Endothelial cell of umbilical vein (primary cell): ENCODE measurements around the gene RNGTT. TPM values are rescaled to one million over a fixed set of nuclear protein-coding genes. Genes with fewer than 3 reads are reported as not detected.

Source experiments
- BruUV-seq: library from RNA; stranded (reverse); fragments of 400-500 nt; replicated peaks from 2 replicates; lab custom pipeline; 2021; lab: Mats Ljungman, UMichigan
- CTCF ChIA-PET: fragments of 300-600, 350-600 bp; sonication (Branson Sonifier 250); formaldehyde crosslinking; loops from one replicate; lab custom pipeline; 2021; ENCODE audit warnings: antibody characterized with exemption, inconsistent platforms; lab: Charles Lee
- POLR2A ChIA-PET: fragments of 300-600, 350-600 bp; sonication (Branson Sonifier 250); formaldehyde crosslinking; loops from one replicate; lab custom pipeline; 2021; ENCODE audit warnings: antibody characterized with exemption, inconsistent platforms; lab: Charles Lee
- DNase-seq: peaks from one replicate; pipeline ENCODE4 v3.0.0-alpha.2; 2011; ENCODE audit warnings: low read depth, low spot score
- FAIRE-seq: peaks from 2 replicates; lab custom pipeline; 2011; peaks lifted over from hg19 to GRCh38; lab: Jason Lieb, UNC
- H2AFZ ChIP-seq: 2 replicates; pipeline ENCODE4 v1.6.0; 2012; ENCODE audit warnings: low read depth, low read length, control low read depth, inconsistent platforms
- H3K27ac ChIP-seq: 2 replicates; pipeline ENCODE4 v1.5.1; 2011; ENCODE audit warnings: low read depth, mild to moderate bottlenecking, control low read depth, low read length, moderate library complexity; ENCODE audit not compliant: insufficient read depth
- H3K27me3 ChIP-seq, 2 experiments: 2 replicates each; pipeline versions ENCODE4 v1.6.0 to v1.6.1; 2011; ENCODE audit warnings: low read length in 2 of 2, mixed read lengths in 1 of 2; ENCODE audit not compliant: control insufficient read depth in 2 of 2, insufficient read depth in 2 of 2
- H3K36me3 ChIP-seq, 2 experiments: 2 replicates in 1 of 2; 3 replicates in 1 of 2; pipeline ENCODE4 v1.5.1; 2011; ENCODE audit warnings: low read length in 2 of 2, mild to moderate bottlenecking in 1 of 2, moderate library complexity in 1 of 2; ENCODE audit not compliant: control insufficient read depth in 2 of 2, insufficient read depth in 2 of 2; ENCODE audit errors: extremely low read depth in 1 of 2
- H3K4me1 ChIP-seq: 3 replicates; pipeline ENCODE4 v1.5.1; 2011; ENCODE audit warnings: mild to moderate bottlenecking, low read length; ENCODE audit not compliant: control insufficient read depth, insufficient read depth; ENCODE audit errors: extremely low read depth
- H3K4me2 ChIP-seq: 2 replicates; pipeline ENCODE4 v1.6.1; 2011; ENCODE audit warnings: low read length, control low read depth, mixed read lengths; ENCODE audit not compliant: insufficient read depth
- H3K4me3 ChIP-seq, 3 experiments: fragments of 200-600 bp in 1 of 3; sonication (generic), shearing (Covaris generic) in 1 of 3; replicated peaks in 1 of 3; 2 replicates each; pipeline ENCODE4 v1.5.1; 2011 to 2016; ENCODE audit warnings: control low read depth in 3 of 3, low read length in 3 of 3, mild to moderate bottlenecking in 2 of 3, inconsistent platforms in 1 of 3, low read depth in 1 of 3, moderate library complexity in 1 of 3; ENCODE audit not compliant: insufficient read depth in 1 of 3
- H3K79me2 ChIP-seq: 2 replicates; pipeline ENCODE4 v1.6.0; 2012; ENCODE audit warnings: low read length, inconsistent platforms; ENCODE audit not compliant: control insufficient read depth, insufficient read depth
- H3K9ac ChIP-seq: replicated peaks from 2 replicates; pipeline ENCODE3; 2011; ENCODE audit warnings: low read length, control low read depth; ENCODE audit not compliant: insufficient read depth; ENCODE audit errors: extremely low read depth
- H3K9me1 ChIP-seq: replicated peaks from 3 replicates; pipeline ENCODE4 v1.6.0; 2011; ENCODE audit warnings: mild to moderate bottlenecking, low read length; ENCODE audit not compliant: control insufficient read depth, insufficient read depth; ENCODE audit errors: extremely low read depth
- H3K9me3 ChIP-seq: replicated peaks from 2 replicates; pipeline ENCODE4 v1.5.1; 2012; ENCODE audit warnings: low read length, inconsistent platforms; ENCODE audit not compliant: control insufficient read depth, insufficient read depth
- H4K20me1 ChIP-seq: replicated peaks from 2 replicates; pipeline ENCODE3; 2011; ENCODE audit warnings: mild to moderate bottlenecking, low read length; ENCODE audit not compliant: control insufficient read depth, insufficient read depth; ENCODE audit errors: extremely low read depth
- EZH2 ChIP-seq: IDR thresholded peaks from 2 replicates; pipeline ENCODE4 v1.6.1; 2012; ENCODE audit warnings: borderline replicate concordance, low read depth, mild to moderate bottlenecking, moderate library complexity, low read length, inconsistent platforms; ENCODE audit not compliant: severe bottlenecking
- FOS ChIP-seq: IDR thresholded peaks from 2 replicates; pipeline ENCODE4 v1.6.1; 2011; ENCODE audit warnings: mild to moderate bottlenecking, low read length, moderate library complexity, borderline replicate concordance; ENCODE audit not compliant: insufficient read depth
- GATA2 ChIP-seq: IDR thresholded peaks from 2 replicates; pipeline ENCODE4 v1.7.0; 2011; ENCODE audit warnings: low read depth, mild to moderate bottlenecking, moderate library complexity, mixed read lengths, low read length; ENCODE audit not compliant: insufficient read length, insufficient read depth
- JUN ChIP-seq: IDR thresholded peaks from 2 replicates; pipeline ENCODE4 v1.6.1; 2011; ENCODE audit warnings: borderline replicate concordance, low read depth; ENCODE audit not compliant: insufficient read length, insufficient read depth
- MAX ChIP-seq: IDR thresholded peaks from 2 replicates; pipeline ENCODE4 v1.6.1; 2011; ENCODE audit not compliant: insufficient read depth, insufficient read length
- MYC ChIP-seq: IDR thresholded peaks from one replicate; pipeline ENCODE4 v1.6.1; 2011; ENCODE audit warnings: mild to moderate bottlenecking, low read depth, low read length
- POLR2A ChIP-seq: IDR thresholded peaks from 2 replicates; pipeline ENCODE4 v1.6.1; 2012; ENCODE audit warnings: low read depth, mild to moderate bottlenecking, control low read depth, low read length
- POLR2AphosphoS5 ChIP-seq: IDR thresholded peaks from 2 replicates; pipeline ENCODE4 v1.6.1; 2012; ENCODE audit warnings: low read depth, mild to moderate bottlenecking, control low read depth, low read length, moderate library complexity; ENCODE audit not compliant: insufficient read depth
- dilution Hi-C: fragments of 300-500 bp; cut with MboI; formaldehyde crosslinking; loops from one replicate; pipeline ENCODE4 v1.15.0; 2019; ENCODE audit warnings: low sequenced_read_pairs; ENCODE audit not compliant: extremely low pct_ligation_motif_present
- intact Hi-C: fragments of 100-400 bp; cut with micrococcal nuclease; formaldehyde crosslinking; loops from one replicate; pipeline ENCODE4 v1.10.0; 2022
- polyA plus RNA-seq, 4 experiments: library from polyadenylated mRNA; depleted of rRNA in 3 of 4; stranded (reverse) in 3 of 4; unstranded in 1 of 4; fragments of >200 nt; gene quantifications; 2 replicates each; pipeline versions ENCODE4 v1.2.1 to v1.2.3, GENCODE V29; 2011 to 2012; ENCODE audit warnings: missing spikeins in 1 of 4
- total RNA-seq: library from RNA; stranded (reverse); gene quantifications from 2 replicates; pipeline ENCODE4 v1.2.3, GENCODE V29; 2021
- TF ChIP-seq, protein P1 (sequence below), 2 donors: IDR thresholded peaks; 1 replicate in 1 of 2; 2 replicates in 1 of 2; pipeline ENCODE4 v1.5.1; 2011; ENCODE audit warnings: low read length in 2 of 2, mild to moderate bottlenecking in 2 of 2, moderate library complexity in 2 of 2, control low read depth in 1 of 2, inconsistent platforms in 1 of 2, low read depth in 1 of 2; ENCODE audit not compliant: insufficient read depth in 1 of 2; ENCODE audit errors: extremely low read depth in 1 of 2

The RNGTT gene
- total and polyA plus RNA-seq, 2 donors (not counting 3 experiments of a cell fraction or from before 2014, with no cell fraction given), result 2.1 to 13.1 TPM

- BruUV-seq, result no TSS peak
- POLR2A ChIA-PET, result no interaction called here
- TF ChIP-seq, protein P1, sequence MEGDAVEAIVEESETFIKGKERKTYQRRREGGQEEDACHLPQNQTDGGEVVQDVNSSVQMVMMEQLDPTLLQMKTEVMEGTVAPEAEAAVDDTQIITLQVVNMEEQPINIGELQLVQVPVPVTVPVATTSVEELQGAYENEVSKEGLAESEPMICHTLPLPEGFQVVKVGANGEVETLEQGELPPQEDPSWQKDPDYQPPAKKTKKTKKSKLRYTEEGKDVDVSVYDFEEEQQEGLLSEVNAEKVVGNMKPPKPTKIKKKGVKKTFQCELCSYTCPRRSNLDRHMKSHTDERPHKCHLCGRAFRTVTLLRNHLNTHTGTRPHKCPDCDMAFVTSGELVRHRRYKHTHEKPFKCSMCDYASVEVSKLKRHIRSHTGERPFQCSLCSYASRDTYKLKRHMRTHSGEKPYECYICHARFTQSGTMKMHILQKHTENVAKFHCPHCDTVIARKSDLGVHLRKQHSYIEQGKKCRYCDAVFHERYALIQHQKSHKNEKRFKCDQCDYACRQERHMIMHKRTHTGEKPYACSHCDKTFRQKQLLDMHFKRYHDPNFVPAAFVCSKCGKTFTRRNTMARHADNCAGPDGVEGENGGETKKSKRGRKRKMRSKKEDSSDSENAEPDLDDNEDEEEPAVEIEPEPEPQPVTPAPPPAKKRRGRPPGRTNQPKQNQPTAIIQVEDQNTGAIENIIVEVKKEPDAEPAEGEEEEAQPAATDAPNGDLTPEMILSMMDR (IDR thresholded peaks at IDR 0.05; ENCODE audit: extremely low read depth in 1 of 2, insufficient read depth in 1 of 2, low read depth in 1 of 2, low read length in 2 of 2), result no peak
- Histone ChIP-seq H3K4me1 (no peaks in the 10 kb centered on the region), H3K9ac (no peak overlapping the region), H4K20me1 (no peaks in the 10 kb centered on the region), H3K4me2 (no peak overlapping the region), H3K36me3 (no peaks in the 10 kb centered on the region), H3K27me3 (no peaks in the 10 kb centered on the region), H3K79me2 (no peaks in the 10 kb centered on the region), H3K9me1 (no peaks in the 10 kb centered on the region), H3K9me3 (no peaks in the 10 kb centered on the region), H2AFZ (no peak overlapping the region), H3K27ac (no peak overlapping the region), H3K4me3 (no peak overlapping the region)
- FAIRE-seq, result no peak
- dilution Hi-C loops (no loop called here), intact Hi-C loops (no loop called here)
- CTCF ChIA-PET, result interaction anchor here (1.0 to 1.5 kb wide), 4 partner anchors 10 to 57 kb away, joined by 3 to 11 read pairs (median 4); no protein-coding TSS in a partner anchor
- DNase-seq, result no peak
Observed at GRCh38 chr6:88858455-88858854, 105.0 kb downstream of the RNGTT start.

GRCh38 chr6:88856566-88856965 lies 106.9 kb downstream of the RNGTT start:
- CTCF ChIA-PET, result interaction anchor here (1.2 to 3.6 kb wide), 3 partner anchors 12 to 15 kb away, joined by 4 to 19 read pairs (median 8); no protein-coding TSS in a partner anchor
- no peak for DNase-seq
- Histone ChIP-seq H3K4me3 (no peak overlapping the region), H3K36me3 (no peaks in the 10 kb centered on the region), H3K4me2 (no peak overlapping the region), H3K4me1 (no peaks in the 10 kb centered on the region), H3K9me3 (no peaks in the 10 kb centered on the region), H3K9me1 (no peaks in the 10 kb centered on the region), H4K20me1 (no peaks in the 10 kb centered on the region), H3K9ac (no peak overlapping the region), H3K79me2 (no peaks in the 10 kb centered on the region), H2AFZ (no peak overlapping the region), H3K27ac (no peak overlapping the region), H3K27me3 (no peaks in the 10 kb centered on the region)
- no peak for FAIRE-seq
- POLR2A ChIA-PET, result no interaction called here
- no TSS peak for BruUV-seq
- TF ChIP-seq POLR2A, result no peak
- TF ChIP-seq EZH2, result no peak
- no peak for TF ChIP-seq POLR2AphosphoS5
- no peak for TF ChIP-seq JUN
- no peak for TF ChIP-seq MAX
- no peak for TF ChIP-seq MYC
- TF ChIP-seq GATA2, result no peak
- TF ChIP-seq, protein P1 (IDR thresholded peaks at IDR 0.05; ENCODE audit: extremely low read depth in 1 of 2, insufficient read depth in 1 of 2, low read depth in 1 of 2, low read length in 2 of 2), result no peak
- TF ChIP-seq FOS, result no peak
- dilution Hi-C loops (no loop called here), intact Hi-C loops (no loop called here)
